Activated CD4-positive, CD25-positive, alpha-beta regulatory T cell treated with anti-CD3 and anti-CD28 coated beads, Interleukin-2, amount 50 U/mL, for 16 hours (primary cell): Measurements from ENCODE around the gene POMC.
"Not testable (repeated sequence)": the region's sequence is repeated elsewhere in the genome, so short reads cannot be mapped to it uniquely, and the experiment has no call there.

Source experiments
- DNase-seq: peaks from one replicate; pipeline ENCODE4 v3.0.0-alpha.2; 2020; ENCODE audit warnings: low read depth, low spot score

POMC gene

DNA sequence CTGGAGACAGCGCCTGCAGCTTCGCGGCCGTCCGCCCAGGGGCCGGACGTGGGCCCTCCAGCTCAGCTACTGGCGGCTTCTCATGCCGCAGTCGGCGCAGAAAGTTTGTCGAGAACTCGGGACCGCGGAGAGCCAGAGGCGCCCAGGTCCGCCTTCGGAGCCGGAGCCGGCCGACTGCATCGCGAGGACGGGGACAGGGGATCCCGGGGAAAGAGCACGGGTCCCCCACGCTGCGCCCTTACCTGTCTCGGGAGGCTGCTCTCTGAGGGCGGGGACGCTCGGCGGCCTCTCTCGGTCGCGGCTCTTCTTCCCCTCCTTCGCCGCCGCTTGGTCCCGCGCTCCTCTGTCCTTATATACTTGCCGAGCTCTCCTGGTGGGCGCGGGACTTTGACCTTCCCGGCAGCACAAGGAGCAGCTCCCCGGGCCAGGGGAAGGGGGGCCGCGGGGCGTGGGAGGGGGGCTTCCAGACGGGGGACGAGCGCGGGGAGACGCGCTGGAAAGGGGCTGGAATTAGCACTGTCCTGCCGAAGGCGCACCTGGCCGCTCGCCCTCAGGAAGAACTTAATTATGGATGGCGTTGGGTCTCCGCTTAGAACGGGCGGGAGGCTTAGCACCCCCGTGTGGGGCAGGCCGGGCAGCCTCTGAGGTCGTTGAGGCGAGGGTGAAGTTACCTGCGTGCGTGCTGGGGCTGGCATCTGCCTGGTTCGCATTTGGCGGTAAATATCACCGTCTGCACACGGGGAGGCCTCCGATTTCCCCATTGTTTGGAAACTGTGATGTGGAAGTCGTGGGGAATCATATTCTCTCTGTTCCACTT lies at the start of gene POMC:
TSS of gene POMC (minus strand) at position 325 of the 817 bp plus-strand sequence. CDS start 3,808 bp downstream, outside the sequence.
- no peak for DNase-seq

- DNase-seq, result no peak
Observed at GRCh38 chr2:25218100-25218499, 49.7 kb upstream of the POMC start.

DNA sequence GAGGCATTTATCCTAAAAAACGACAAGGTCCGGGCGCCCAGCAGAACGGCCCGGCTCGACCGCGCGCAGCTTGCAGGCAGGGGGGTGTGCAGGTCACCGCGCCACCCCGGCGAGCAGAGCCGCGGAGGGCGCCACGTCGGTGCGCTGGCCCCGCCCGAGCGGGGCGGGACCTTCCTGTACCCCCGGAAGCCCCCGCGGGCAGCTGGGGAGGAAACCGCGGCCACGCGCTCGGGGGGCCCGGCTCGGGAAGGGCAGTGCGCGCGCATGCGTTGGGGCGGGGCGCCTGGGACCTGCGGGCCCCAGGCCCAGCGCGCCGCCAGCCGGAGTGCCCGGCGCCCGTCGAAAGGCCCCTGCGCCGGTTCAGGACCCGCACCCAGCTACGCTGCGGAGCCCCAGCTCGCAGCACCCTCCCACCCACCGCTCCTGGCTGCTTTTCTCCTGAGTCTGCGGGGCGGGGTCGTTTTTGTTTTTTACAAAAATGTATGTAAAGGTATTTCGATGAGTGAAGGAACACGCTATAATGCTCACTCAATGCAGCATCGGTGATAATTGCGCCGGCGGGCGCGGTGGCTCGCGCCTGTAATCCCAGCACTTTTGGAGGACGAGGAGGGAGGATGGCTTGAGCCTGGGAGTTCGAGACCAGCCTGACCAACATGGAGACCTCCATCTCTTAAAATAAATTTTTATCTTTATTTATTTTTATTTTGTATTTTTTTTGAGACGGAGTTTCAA lies 47.7 kb upstream of the POMC start:
- DNase-seq, result peak; percentile 62

- no peak for DNase-seq
Observed at GRCh38 chr2:25215232-25215631, 46.9 kb upstream of the POMC start.

GRCh38 chr2:25213229-25213628 lies 44.8 kb upstream of the POMC start:
- no peak for DNase-seq

GRCh38 chr2:25210923-25211322 lies 42.5 kb upstream of the POMC start:
- DNase-seq, result not testable (repeated sequence)

GRCh38 chr2:25207078-25207545 lies 38.7 kb upstream of the POMC start:
- DNase-seq, result no peak

DNA sequence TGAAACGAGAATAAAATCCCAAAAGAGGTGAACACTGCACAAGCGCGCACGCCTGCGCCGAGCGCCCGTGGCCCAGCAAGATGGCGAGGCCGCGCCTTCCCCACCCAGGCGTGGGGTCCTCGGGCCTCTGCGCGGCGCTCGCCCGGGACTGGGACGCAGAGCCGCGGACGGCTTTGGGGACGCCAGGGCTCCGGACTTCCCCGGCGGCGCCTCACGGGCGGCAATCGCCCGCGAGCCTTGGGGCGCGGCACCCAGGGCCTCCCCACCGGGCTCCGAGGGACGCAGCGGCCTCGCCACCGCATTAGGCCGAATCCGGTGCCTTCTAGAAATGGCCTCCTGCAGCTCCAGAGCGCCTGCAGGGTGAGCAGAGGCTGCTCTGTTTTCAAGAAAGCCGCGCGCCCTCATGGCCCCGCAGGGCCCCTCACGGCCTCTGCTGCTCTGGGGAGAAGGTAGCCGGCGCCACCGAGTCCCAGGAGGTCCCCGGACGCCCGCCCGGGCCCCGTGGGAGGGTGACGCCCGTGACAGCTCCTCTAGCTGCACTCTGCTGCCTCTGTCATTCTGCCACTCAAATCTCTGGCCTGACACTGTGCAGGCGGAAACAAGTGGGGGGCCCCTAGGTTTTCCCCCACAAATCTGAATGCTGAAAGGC lies 35.9 kb upstream of the POMC start:
- DNase-seq, result no peak

DNA sequence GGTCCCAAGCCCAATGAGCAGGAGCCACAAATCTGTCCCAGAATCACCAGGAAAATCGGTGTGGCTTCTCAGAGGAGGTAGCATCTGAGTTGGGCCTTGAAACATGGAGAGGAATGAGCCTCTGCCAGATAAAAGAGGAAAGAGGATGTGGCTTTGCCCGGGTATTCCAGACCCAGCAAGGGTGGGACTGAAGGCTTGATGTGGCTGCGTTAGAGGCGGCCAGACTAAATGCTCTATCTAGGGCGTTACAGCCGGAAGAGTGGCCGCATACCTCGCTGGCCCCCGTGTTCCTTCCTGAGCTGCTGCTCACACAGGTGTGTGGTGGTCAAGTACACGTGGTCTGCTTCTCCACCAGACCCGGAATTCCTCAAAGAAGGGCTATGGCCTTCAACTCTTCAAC lies 33.9 kb upstream of the POMC start:
- DNase-seq, result no peak

GRCh38 chr2:25201794-25202193 lies 33.4 kb upstream of the POMC start:
- DNase-seq, result no peak

- DNase-seq, result no peak
Observed at GRCh38 chr2:25201265-25201664, 32.9 kb upstream of the POMC start.

- no peak for DNase-seq
Observed at GRCh38 chr2:25198576-25198975, 30.2 kb upstream of the POMC start.

DNA sequence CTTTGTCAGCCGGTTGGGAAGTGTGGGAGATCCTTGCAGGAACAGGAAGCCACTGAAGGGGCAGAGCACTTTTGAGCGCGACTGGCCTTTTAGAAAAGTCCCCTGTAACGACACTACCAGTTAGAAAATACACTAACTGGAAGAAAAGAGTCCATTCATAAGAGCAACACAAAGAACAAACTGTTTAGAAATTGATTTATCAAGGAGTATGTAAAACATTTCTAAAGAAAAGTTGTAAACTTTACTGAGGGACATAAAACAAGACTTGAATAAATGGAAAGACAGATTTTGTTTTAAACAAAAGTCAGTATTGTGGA lies 29.8 kb upstream of the POMC start:
- DNase-seq, result no peak

- DNase-seq, result no peak
Observed at GRCh38 chr2:25197336-25198208, 29.2 kb upstream of the POMC start.

DNA sequence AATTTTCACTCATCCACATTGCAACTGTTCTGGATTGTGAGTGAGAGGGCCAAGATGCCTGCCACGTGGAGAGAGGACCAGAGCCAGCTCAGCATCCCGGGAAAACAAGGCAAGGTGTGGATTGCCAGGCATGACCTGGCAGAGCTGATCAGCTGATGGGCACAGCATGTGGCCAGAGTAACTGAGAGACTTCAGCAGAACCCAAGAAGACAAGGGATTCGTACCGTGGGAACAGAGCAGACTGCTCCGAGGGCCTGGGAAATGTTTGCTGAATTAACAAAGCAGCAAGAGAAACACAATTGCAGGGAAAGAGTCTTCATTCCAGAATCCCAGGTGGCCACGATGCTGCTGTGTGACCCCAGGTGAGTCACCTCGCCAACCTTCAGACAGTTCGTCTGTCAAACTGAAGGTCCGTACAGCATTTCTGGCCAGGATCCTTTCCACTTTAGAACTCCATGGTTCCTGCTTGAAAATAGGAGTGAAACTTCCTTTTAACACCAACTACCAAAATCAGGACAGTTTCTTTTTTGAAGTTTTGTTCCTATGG lies 26.3 kb upstream of the POMC start:
- DNase-seq, result no peak

GRCh38 chr2:25190536-25190935 lies 22.2 kb upstream of the POMC start:
- DNase-seq, result no peak

- DNase-seq, result no peak
Observed at GRCh38 chr2:25188405-25188804, 20.0 kb upstream of the POMC start.

DNA sequence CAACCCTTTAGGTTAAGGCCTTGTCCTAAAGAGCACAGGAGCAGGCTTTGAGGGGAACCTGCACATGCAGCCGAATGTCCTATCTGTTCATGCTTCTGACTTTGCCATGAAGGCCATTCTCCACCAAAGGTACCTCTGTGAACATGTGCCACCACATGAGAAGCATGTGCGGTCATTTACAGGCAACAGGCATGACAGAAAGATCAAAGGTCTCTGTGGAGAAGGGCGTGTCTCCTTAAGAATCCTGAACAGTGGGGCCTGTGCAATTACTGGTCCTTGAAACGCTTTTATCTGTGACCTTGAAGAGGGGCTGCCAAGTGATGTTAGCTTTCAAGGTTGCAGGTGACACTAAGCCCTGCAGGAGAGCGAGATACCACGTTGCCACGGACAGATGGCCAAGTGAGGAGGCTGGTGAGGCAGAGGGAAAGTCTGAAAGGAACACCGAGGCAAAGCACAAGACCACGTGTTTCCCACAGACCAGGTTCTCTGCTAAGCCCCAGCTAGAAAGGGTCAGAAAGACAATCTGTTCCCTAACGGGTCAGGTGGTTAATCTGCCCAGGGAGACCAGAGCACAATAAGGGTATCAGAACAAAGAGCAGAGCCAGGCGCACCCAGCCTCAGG lies 19.5 kb upstream of the POMC start:
- DNase-seq, result no peak

DNA sequence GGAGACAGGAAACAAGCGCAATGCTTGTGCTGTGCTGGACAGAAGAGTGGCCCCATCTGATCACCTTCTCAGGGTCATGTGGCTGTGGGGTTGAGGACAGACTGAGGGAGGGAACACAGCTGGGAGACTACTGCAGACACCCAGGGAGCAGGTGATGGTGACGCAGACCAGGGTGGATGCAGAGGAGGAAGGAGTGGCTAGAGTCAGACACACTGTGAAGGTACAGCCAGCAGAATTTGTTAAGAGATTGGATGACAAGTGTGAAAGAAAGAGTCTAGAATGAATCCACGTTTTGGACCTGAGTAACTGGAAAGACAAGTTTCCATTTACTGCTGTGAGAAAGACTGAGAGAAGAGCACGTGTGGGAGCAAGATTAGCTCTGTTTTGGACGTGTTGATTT lies 15.9 kb upstream of the POMC start:
- no peak for DNase-seq

DNA sequence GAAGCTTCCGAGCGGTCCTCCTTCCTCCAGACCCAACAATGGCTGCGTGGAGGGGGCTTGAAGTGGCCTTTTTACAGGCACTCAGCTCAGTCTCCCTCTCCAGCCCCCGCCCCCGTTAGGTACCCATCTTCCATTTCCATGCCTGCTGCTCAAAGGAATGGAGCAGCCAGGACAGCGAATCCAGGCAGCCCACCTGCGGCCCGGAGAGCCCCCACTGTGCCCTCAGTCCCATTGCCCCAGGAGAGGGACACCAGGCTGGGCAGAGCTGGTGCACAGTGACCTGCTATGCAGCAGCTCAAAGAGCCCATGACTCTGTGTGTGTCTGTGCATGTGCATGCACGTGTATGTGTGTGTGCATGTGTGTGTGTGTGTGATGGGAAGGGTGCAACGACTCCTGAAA lies 10.6 kb upstream of the POMC start:
- no peak for DNase-seq

DNA sequence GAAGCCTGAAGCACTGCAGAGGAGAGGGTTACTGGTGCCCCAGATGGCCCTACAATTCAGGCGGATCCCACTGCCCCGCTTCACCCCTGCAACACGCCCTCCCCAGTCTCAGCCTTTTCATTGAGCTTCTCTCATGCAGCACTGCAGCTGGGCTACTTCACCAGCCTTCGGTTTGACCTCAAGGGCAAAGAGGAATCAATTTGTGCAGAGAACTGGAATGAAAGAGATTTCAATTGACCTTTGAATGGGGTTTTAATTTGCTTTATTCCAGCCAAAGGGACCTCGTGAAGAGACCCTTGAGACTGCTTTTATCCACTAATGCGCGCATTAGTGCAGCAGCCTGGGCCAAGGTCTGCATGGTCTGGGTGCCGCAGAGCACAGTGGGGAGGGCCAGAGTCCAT lies 8.8 kb upstream of the POMC start:
- DNase-seq, result no peak
